Measurements from ENCODE around the gene EXOC3L4.

Gene EXOC3L4

DNA sequence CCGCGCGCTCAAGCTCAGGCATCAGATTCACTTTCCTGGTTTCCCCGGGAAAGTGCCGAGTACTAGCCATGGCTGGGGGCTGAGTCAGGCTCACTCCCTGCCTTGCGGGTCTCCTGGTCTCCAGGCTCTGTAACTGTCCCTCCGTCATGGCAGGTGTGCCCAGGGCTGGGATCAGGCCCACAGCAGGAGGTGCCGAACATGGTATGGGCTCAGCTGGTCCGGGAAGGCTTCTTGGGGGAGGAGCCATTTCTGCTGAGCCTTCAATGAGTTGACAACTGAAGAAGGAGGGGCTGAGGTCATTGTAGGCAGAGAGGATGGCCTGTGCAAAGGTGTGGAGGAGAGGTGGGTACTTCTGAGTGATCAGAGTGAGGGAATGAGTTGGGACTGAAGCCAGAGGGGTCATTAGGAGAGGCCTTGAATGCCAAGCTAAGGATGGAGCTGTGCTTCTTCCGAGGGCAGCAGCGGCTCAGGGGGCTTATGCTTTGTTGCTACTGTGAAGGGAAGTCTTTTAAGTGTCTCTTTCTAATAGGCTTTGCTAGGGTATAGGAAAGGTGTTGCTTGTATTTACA is 769 bp downstream of the EXOC3L4 start:
- H3K4me3 ChIP-seq (ENCODE audit: severe bottlenecking), result no peak overlapping the region
- H3K4me1 ChIP-seq (ENCODE audit: insufficient read depth, poor library complexity, severe bottlenecking), result no peaks in the 10 kb centered on the region
- H3K27ac ChIP-seq (ENCODE audit: poor library complexity, severe bottlenecking), result no peak overlapping the region
- TF ChIP-seq, protein P1, sequence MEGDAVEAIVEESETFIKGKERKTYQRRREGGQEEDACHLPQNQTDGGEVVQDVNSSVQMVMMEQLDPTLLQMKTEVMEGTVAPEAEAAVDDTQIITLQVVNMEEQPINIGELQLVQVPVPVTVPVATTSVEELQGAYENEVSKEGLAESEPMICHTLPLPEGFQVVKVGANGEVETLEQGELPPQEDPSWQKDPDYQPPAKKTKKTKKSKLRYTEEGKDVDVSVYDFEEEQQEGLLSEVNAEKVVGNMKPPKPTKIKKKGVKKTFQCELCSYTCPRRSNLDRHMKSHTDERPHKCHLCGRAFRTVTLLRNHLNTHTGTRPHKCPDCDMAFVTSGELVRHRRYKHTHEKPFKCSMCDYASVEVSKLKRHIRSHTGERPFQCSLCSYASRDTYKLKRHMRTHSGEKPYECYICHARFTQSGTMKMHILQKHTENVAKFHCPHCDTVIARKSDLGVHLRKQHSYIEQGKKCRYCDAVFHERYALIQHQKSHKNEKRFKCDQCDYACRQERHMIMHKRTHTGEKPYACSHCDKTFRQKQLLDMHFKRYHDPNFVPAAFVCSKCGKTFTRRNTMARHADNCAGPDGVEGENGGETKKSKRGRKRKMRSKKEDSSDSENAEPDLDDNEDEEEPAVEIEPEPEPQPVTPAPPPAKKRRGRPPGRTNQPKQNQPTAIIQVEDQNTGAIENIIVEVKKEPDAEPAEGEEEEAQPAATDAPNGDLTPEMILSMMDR (IDR thresholded peaks at IDR 0.05; ENCODE audit: poor library complexity, severe bottlenecking), result no peak
- ATAC-seq (ENCODE audit: low read depth) (no peak), DNase-seq (ENCODE audit: low spot score) (no peak)
- no peaks in the 10 kb centered on the region for H3K27me3 ChIP-seq (ENCODE audit: insufficient read depth, poor library complexity, severe bottlenecking)
- no peaks in the 10 kb centered on the region for H3K9me3 ChIP-seq (ENCODE audit: severe bottlenecking)
- no peaks in the 10 kb centered on the region for H3K36me3 ChIP-seq (ENCODE audit: low read depth)

DNA sequence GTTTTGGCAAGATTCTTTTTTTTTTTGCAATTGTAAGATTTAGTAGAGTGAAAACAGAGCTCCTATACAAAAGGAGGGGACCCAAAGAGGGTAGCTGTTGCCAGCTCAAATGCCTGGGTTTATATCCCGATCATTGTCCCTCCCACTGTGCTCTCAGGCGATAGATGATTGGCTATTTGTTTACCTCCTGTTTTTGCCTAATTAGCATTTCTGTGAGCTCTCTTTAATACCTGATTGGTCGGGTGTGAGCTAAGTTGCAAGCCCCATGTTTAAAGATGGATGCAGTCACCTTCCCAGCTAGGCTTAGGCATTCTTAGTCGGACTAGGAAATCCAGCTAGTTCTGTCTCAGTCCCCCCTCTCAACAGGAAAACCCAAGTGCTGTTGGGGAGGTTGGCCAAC is 1.9 kb downstream of the EXOC3L4 start:
- no peaks in the 10 kb centered on the region for H3K4me1 ChIP-seq (ENCODE audit: insufficient read depth, poor library complexity, severe bottlenecking)
- no peaks in the 10 kb centered on the region for H3K27me3 ChIP-seq (ENCODE audit: insufficient read depth, poor library complexity, severe bottlenecking)
- H3K4me3 ChIP-seq (ENCODE audit: severe bottlenecking), result no peak overlapping the region
- DNase-seq (ENCODE audit: low spot score), result no peak
- ATAC-seq (ENCODE audit: low read depth), result no peak
- H3K36me3 ChIP-seq (ENCODE audit: low read depth), result no peaks in the 10 kb centered on the region
- TF ChIP-seq, protein P1 (IDR thresholded peaks at IDR 0.05; ENCODE audit: poor library complexity, severe bottlenecking), result no peak
- no peak overlapping the region for H3K27ac ChIP-seq (ENCODE audit: poor library complexity, severe bottlenecking)
- no peaks in the 10 kb centered on the region for H3K9me3 ChIP-seq (ENCODE audit: severe bottlenecking)

DNA sequence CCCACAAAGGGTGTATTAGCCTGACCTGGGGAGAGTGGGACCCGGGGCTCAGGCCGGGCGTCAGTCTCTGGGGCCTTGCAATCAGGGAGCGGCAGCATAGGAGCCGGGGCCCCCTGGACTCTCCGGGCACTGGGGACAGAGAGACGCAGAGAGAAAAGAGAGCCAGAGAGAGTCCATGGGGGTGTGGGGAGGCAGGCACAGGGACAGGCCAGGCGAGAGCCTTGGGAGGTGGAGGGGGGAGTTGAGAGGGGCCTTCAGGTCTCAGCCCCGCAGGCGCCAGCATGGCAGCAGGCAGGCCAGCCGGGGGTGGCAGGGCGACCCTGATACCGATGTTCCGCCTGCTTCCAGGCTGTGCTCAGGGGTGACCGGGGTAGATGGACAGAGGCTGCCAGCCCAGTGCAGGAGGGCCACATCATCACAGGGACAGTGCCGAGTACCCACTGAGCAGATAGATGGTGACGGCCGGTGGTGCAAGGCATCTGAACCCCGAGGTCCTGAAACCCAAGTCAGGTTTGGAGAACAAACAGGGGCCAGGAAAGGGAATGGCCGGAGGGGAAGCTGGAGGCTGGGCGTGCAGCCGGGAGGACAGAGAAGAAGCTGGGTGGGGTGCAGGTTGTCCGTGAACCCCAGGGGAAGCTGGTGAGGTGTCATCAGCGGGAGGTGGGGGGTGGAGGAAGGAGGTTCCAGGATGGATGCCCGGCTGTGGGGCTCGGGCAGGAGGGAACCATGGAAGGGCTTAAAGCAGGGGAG is 2.9 kb downstream of the EXOC3L4 start:
- ATAC-seq (ENCODE audit: low read depth) (no peak), DNase-seq (ENCODE audit: low spot score) (no peak)
- H3K36me3 ChIP-seq (ENCODE audit: low read depth), result no peaks in the 10 kb centered on the region
- H3K4me3 ChIP-seq (ENCODE audit: severe bottlenecking), result no peak overlapping the region
- no peaks in the 10 kb centered on the region for H3K9me3 ChIP-seq (ENCODE audit: severe bottlenecking)
- no peaks in the 10 kb centered on the region for H3K4me1 ChIP-seq (ENCODE audit: insufficient read depth, poor library complexity, severe bottlenecking)
- no peaks in the 10 kb centered on the region for H3K27me3 ChIP-seq (ENCODE audit: insufficient read depth, poor library complexity, severe bottlenecking)
- H3K27ac ChIP-seq (ENCODE audit: poor library complexity, severe bottlenecking), result no peak overlapping the region
- TF ChIP-seq, protein P1 (IDR thresholded peaks at IDR 0.05; ENCODE audit: poor library complexity, severe bottlenecking), result no peak

DNA sequence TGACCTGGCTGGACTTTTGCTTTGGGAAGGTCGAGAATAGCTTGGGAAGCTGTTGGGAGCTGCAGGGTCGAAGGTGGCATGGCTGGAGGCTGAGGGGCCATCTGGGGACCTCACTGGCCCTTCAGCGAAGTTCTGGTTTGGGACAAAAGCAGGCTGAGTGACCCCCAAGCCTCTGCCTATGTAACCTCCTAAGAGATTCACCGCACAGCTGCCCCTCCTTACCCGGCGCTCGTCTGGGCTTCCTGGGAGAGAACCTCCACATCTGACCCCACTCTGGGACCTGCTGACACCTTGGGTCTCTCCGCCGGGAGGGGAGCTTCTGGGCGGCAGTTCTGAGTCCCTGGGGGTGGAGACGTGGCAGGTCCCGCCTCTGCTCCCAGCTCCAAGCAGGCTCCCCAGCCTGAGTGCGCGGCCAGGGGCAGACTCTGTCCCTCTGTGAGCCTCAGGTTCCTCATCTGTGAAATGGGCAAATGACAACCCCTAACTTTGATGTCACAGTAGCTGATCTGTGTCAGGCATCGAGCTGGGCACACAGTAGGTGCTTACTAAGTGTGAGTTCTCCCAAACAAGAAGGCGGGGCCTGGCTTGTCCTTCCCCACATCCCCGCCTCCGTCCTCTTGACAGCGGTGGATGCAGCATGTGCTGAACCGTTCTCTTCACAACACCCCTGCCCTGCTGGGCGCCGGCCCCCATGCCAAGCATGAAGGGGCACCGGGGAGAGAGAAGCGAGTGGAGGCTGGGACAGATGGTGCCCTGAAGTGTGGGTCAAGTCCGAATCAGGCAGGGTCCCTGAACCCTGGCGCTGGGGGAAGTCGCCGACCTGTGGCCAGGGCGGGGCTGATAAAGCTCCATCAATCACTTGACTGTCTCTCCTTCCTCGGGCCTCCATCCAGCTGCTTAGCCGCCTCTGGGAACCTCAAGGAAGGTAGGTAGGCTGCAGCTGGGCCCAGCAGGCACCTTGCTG is 3.8 kb downstream of the EXOC3L4 start:
- Histone ChIP-seq H3K9me3 (ENCODE audit: severe bottlenecking) (no peaks in the 10 kb centered on the region), H3K4me3 (ENCODE audit: severe bottlenecking) (no peak overlapping the region), H3K4me1 (ENCODE audit: insufficient read depth, poor library complexity, severe bottlenecking) (no peaks in the 10 kb centered on the region), H3K27me3 (ENCODE audit: insufficient read depth, poor library complexity, severe bottlenecking) (peaks cover 8% of the 10 kb centered on the region), H3K36me3 (ENCODE audit: low read depth) (no peaks in the 10 kb centered on the region), H3K27ac (ENCODE audit: poor library complexity, severe bottlenecking) (no peak overlapping the region)
- DNase-seq (ENCODE audit: low spot score) (no peak), ATAC-seq (ENCODE audit: low read depth) (no peak)
- TF ChIP-seq, protein P1 (IDR thresholded peaks at IDR 0.05; ENCODE audit: poor library complexity, severe bottlenecking), result no peak
